GM10266 (cell line): ENCODE results near the gene CHD1L.

Experiments
- DNase-seq: peaks from one replicate; pipeline ENCODE4 v3.0.0; 2012; ENCODE audit errors: extremely low spot score
- TF ChIP-seq, protein P1 (sequence below): IDR thresholded peaks from 2 replicates; pipeline ENCODE4 v1.5.1; 2012; ENCODE audit warnings: mild to moderate bottlenecking, low read depth; ENCODE audit not compliant: control insufficient read depth, insufficient read depth; ENCODE audit errors: missing control alignments

Gene CHD1L

DNA sequence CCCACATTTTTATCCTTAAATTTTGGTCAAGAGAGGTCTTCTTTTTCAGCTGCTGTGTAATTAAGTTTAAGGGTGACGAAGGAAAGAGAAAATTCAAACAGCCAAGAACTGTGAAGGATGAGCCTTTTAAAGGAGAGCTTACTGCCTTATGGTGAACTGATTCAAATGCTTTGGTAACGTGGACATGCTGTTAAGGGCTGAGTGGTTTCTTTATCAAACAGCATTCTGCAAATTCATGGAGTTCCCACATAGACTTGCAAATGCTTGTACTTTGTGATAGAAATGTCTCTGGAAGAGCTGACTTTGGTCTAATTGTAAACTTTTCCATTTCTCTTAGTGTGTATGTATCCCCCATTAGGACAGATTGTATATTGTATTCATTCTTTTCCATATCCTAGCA lies 93.8 kb downstream of the CHD1L start:
- no peak for DNase-seq
- TF ChIP-seq, protein P1, sequence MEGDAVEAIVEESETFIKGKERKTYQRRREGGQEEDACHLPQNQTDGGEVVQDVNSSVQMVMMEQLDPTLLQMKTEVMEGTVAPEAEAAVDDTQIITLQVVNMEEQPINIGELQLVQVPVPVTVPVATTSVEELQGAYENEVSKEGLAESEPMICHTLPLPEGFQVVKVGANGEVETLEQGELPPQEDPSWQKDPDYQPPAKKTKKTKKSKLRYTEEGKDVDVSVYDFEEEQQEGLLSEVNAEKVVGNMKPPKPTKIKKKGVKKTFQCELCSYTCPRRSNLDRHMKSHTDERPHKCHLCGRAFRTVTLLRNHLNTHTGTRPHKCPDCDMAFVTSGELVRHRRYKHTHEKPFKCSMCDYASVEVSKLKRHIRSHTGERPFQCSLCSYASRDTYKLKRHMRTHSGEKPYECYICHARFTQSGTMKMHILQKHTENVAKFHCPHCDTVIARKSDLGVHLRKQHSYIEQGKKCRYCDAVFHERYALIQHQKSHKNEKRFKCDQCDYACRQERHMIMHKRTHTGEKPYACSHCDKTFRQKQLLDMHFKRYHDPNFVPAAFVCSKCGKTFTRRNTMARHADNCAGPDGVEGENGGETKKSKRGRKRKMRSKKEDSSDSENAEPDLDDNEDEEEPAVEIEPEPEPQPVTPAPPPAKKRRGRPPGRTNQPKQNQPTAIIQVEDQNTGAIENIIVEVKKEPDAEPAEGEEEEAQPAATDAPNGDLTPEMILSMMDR: no peak

DNA sequence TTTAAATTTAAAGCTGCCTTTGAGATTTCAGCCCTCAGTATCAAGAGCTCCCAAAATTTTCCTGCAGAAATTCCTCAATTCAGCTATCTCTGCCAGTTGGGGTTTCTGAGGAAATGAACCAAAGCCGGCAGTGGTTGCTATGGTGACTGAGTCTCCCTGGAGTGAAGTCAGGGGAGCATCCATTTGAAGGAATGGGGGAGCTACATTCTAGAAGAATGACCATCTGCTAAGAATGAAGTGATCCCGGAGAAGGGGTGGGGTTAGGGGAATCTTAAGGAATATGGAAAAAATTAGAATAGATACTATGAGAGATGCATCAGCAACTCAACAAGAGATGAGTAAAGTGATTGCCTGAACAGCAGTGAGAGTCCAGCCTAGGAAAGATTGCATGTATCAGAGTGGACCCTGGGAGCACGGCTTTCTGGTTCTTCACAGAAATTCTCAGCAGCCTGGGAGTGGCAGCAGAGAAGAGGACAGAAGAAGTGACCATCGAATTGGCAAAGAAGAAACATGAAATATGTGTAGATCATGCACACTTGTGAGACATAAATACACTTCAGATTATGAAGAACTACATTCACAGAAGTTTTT lies 94.7 kb downstream of the CHD1L start:
- TF ChIP-seq, protein P1: no peak
- DNase-seq: no peak

DNA sequence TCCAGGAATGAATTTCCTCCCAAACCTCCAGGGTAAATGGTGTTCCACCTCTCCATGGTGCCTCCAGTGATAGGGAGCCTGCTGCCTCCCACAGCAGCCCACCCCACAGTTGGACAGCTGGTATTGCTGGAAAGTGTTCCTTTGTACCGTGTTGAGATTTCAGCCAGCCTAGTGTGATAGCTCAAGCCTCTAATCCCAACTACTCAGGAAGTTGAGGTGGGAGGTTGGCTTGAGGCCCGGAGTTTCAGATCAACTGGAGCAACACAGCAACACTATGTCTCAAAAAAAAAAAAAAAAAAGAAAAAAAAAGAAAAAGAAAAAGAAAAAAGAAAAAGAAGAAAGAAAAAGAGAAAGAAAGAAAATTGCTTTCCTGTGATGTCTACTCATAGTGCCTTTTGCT lies 96.1 kb downstream of the CHD1L start:
- DNase-seq: no peak
- TF ChIP-seq, protein P1: no peak

DNA sequence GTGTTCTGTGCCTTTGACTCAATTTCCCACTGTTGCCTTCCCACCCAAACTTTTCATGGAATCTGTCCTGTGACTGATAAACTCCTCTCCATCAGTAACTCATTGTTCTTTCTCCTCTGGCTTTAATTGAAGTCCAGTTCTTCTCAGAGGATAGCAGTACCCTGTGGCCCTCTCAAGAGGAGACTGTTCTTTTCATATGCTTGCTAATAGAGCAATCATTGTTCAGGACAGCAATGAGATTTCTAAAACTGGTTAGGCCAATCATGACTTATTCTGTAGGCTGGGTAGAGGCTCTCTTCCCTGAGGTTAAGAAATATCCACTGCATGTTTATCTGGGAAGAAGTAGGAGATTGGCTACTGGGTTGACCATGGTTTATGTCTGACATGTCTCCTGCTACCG lies 98.8 kb downstream of the CHD1L start:
- TF ChIP-seq, protein P1: no peak
- DNase-seq: no peak
